Measurements from ENCODE around the gene GYPC. TPM values are rescaled to one million over a fixed set of nuclear protein-coding genes. Genes with fewer than 3 reads are reported as not detected.
"Not testable (repeated sequence)": the region's sequence is repeated elsewhere in the genome, so short reads cannot be mapped to it uniquely, and the experiment has no call there.

Gene GYPC
- total RNA-seq, 1 donor = 468 TPM

DNA sequence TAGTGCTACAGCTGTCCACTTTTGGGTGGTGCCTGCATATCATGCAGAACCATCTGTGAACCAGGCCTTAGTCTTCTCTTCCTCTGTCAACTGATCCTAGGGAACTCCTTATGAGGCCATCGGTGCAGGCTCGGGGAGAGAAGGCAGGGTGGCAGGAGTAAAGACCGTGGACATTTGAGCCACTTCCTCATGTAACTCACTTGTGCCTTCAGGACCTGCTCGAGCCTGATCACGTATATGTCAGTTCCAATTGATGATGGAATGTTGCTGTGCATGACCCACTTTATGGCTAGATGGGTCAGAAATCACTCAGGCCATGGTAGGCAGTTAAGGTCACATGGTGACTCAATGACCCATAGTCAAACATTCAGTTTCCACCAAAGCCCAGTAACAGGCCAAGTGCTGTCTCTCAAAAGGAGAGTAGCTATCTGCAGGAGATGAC is 7.6 kb upstream of the GYPC start:
- DNase-seq (ENCODE audit: low read depth in 2 of 3, low spot score in 2 of 3) = not testable (repeated sequence)

DNA sequence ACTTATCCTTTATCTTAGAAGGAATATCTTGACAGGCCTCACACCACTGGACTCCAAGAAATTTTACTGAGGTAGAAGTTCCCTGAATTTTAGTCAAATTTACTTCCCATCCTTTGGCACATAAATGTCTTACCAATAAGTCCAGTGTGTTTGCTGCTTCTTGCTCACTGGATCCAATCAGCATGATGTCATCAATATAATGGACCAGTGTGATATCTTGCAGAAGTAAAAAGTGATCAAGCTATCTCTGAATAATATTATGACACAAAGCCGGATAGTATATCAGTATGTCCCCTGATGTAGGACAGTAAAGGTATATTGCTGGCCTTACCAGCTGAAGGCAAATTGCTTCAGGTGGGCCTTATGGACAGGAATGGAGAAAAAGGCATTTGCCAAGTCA is 6.9 kb upstream of the GYPC start:
- DNase-seq (ENCODE audit: low read depth in 2 of 3, low spot score in 2 of 3) = no peak

DNA sequence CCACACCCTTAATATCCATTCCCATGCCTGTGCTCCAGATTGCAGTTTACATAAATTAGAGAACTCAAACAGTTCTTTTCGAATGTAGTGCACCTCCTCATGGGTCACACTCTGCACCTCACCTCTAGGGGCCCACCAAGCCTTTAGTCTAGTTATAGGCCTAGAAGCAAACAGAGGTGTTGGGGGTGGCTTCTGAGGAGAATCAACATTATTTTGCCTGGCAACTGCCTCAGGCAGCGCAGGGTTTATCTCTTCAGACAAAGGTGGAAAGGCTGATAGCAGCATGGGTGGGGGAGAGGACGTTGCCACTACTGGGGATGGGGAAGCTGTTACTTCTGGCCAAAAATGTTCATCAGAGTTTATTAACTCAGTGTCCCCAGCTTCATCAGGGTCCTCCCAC is 5.0 kb upstream of the GYPC start:
- DNase-seq (ENCODE audit: low read depth in 2 of 3, low spot score in 2 of 3) = no peak

DNA sequence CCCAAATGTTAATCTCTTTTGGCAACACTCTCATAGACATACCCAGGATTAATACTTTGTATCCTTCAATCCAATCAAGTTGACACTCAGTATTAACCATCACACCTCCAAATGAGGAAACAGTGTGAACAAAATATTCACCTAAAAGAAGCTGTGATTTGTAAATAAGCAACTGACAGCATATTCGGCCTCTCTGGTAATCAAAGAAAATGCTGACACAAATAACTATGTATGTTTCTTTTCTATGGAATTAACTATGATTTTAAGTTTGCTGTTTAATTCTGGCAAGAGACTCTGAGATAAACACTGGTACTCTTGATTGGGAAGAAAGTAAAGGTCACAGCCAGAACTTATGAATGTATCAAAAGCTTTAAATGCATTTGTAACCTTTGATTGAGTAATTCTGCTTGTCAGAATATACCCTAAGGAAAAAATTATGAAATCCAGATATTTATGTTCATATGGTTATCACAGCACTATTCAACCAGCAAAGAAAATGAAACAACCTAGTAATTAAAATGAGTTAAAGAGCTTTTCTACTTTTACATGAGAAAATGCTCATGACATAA is 3.6 kb upstream of the GYPC start:
- no peak for DNase-seq (ENCODE audit: low read depth in 2 of 3, low spot score in 2 of 3)

DNA sequence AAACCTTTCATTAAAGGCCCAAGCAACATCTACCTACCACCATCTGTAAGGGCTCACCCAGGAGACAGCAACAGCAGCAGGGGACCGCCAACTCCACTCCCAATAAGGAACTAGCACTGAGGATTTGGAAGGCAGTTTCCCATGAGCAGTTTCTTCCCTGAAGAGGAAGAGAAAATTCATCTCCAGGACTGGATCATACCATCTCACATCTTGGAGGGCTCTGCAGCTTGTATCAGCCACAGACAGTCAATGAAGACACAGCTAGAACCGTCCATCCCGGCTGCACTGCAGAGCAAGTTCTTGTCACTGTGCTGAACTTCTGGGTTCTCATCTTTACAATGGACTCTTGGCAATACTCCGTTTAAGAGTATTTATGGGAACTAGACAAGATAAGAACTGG is 2.8 kb upstream of the GYPC start:
- no peak for DNase-seq (ENCODE audit: low read depth in 2 of 3, low spot score in 2 of 3)

DNA sequence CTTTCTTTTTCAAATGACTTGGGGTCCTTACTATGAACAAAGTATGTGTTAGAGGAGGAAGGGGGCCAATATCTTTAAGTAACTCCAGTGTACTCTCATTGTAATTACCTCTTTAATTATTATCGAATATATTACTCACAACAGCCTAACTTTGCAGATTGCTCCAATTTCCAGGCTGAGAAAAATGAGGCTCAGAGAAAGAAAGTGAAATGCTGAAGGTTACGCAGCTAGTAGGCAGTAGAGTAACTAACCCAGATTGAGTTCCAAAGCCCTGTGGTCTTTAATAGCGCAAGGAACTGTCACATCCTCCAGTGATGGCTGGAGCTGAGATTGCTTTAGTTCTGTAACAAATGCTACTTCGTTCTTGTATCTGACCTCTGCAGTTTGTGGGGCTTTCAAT is 2.2 kb upstream of the GYPC start:
- no peak for DNase-seq (ENCODE audit: low read depth in 2 of 3, low spot score in 2 of 3)

DNA sequence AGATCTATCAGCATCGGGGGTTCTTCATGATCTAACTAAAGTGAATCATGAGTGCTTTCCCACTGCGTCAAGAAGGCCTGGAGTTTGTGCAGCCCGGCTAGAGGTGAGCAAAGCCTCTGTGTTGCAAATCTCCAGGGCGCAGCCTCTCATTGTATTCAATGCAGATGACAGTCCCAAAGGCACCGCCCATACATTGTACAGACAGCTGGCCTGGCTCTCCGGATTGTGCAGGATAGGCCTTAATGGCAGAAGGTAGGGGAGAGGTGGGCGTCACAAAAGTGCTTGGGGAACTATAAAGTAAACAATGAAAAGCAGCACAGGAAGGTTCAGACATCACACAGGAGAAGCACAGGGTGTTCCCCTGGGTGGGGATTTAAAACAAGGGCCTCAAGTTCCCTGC is 907 bp upstream of the GYPC start:
- DNase-seq (ENCODE audit: low read depth in 2 of 3, low spot score in 2 of 3) = no peak

DNA sequence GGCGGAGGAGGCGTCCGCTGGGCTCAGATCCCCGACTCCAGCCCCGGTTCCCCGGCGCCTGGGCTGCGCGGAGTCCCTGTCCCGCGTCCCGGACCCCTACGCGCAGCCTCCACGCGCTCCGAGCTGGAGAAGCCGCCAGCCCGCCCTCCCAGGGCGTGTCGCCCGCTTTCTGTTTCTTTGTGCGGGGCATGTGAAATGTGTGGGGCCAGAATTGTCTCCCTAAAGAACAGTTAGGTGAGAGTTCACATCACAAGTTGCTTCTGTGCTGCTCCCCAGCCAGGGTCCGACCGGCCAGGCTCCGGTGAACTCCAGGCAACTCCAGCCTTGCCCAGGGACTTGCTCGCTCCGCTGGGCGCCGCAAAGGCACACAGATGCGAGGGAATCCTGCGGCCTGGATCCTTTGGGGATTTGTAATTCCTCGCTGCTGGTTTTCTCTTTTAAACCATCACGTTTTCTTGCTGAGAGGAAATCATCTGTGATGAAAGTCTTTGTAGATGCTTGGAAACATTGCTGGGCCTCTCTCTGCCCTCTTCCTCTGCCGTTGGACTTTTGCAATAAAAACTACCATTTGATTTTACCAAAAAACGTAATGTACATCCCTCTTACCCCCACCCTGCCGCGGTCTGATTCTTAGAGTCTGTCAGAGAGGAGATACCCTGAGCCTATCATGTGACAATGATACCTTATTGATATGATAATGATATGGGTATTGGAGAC is 631 bp downstream of the GYPC start:
- DNase-seq (ENCODE audit: low read depth in 2 of 3, low spot score in 2 of 3) = peak in 1 of 3 donors; percentile 46

DNA sequence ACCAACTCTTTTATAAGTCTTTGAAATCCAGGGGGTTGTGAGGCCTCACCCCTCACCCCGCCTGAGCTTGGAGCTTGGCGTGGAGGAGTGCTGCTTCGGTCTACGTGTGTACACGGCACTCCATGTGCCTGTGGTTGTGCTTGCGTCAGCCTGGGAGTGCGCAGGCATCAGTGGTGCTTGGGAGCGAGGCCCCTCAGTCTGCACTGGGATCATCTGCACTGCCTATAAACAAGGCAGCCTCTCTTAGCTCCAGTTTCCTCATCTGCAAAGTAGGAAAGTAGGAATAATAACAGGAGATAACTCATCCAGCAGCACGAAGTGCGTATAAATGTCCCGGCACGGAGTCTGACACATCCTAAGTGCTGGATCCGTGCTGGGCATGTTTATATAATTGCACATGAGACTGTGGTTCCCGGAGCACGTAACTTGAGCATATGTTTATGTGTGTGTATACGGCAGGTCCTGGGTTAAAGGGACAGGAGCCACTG is 1.2 kb downstream of the GYPC start:
- peak in 1 of 3 donors; percentile 33 for DNase-seq (ENCODE audit: low read depth in 2 of 3, low spot score in 2 of 3)

DNA sequence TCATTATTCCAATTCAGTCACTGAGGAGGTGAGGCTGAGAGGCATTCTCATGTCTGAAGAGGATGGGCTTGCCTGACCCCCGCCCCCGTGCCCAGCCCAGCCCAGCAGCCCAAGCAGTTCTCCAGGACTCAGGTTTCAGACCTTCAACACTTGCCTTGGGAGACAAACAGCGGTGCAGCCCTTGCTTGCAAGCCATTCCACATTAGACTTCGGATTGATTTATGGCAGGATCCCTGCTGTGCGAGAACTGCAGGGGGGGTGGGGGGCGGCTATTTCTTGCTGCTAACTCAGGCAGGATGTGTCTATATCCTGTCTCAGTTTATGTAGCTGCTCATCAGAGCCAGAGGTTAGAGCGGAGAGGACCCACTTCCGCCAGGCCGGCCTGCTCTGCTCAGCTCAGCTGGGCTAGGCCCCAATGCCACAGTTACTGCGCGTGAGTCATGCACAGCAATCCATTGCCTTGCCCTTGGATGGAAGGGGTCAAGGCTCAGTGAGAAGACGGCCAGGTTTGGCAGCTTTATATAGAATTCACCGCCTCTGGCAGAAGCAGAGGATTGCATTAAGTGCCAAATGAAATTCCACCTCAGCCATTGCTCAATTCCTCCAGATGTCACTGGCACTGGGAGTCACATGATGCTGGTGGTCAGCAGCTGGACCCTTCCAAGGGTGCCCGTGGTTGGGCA is 1.8 kb downstream of the GYPC start:
- peak in 2 of 3 donors; percentile 89 to 90 for DNase-seq (ENCODE audit: low read depth in 2 of 3, low spot score in 2 of 3)

DNA sequence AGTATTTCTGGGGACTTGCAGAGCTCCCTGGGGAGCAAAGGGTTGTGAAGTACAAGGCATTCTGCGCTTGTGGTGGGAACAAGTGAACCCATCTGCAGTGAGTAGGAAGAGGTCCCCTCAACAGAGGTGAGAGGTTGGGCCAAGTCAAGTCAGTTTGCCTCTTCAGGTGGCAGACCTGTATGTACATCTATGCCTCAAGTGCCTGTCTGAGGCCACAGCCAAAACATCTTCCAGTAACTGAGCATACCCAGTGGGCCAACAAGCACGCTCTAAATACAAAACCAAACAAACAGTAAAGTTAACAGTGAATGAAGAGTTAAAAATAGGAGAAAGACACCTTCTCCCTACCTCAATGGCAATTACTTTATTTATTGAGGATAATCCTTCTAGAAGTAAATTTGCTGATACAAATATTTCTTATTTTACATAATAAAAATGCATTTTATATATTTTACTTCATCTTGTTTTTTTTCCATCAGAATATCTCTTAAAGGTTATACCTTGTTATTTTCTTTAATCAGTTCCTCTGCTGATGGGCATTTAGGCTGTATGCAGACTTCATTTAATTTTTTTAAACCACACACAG is 2.5 kb downstream of the GYPC start:
- no peak for DNase-seq (ENCODE audit: low read depth in 2 of 3, low spot score in 2 of 3)

DNA sequence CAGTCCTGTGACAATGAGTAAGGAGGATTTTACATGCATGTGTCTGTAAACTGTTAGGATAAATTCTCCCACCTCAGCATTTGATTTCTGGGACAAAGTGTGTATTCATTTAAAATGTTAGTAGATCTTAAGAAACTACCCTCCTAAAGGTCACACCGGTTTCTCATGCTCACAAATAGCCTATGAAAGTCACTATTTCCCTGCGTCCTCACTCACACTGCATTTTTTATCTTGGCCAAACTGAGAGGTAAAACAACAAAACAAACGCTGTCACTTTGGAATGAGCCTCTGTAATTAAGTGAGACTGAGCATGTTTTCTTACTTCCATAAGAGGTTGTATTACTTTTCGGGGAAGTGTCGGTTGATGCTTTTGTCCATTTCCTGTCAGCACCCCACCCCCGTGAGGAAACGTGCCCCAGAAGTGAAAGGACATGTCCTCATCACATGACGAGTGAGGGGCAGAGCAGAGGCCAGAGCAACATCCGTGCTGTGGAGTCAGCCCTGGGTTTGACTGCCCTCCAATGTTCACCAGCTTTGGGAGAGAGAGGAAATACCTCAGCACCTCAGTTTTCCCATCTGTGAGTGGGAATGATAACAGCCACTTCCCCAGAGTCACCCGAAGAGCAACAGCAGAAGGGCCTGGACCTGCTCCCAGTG is 3.1 kb downstream of the GYPC start:
- no peak for DNase-seq (ENCODE audit: low read depth in 2 of 3, low spot score in 2 of 3)

DNA sequence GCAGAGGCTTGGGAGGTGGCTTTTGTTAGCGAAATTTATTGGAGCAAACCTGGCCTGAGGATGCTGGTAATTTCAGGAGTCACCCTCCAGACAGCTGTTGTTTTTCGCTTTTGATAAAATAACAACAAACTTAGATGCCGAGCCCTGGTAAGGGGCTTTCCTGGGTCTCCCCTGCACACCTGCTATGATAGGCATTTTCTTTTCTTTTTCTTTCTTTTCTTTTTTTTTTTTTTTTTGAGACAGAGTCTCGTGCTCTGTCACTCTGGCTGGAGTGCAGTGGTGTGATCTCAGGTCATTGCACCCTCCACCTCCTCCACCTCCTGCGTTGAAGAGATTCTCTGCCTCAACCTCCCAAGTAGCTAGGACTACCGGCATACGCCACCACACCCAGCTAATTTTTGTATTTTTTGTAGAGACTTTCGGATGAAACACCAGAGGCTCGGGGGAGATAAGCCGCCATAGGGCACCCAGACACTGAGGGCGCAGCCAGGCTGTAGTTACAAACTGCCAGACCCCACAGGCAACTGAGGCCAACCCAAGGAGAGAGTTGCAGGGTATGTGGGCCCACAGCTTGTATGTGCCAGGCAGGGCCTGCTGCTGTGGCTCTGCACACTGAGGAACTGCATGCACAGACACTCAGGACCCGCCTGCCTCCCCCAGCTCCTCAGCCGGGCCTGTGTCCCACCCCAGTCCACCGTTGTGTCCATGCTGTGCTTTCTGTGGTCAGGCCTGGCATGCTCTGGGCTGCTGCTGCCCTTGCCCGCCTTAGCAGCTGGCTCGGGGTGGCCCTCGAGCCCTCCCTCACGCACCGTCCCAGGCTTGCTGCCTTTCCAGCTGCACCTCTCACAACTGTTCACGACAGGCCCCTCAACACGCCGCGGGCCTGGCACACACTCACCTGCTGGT is 3.9 kb downstream of the GYPC start:
- DNase-seq (ENCODE audit: low read depth in 2 of 3, low spot score in 2 of 3) = no peak

DNA sequence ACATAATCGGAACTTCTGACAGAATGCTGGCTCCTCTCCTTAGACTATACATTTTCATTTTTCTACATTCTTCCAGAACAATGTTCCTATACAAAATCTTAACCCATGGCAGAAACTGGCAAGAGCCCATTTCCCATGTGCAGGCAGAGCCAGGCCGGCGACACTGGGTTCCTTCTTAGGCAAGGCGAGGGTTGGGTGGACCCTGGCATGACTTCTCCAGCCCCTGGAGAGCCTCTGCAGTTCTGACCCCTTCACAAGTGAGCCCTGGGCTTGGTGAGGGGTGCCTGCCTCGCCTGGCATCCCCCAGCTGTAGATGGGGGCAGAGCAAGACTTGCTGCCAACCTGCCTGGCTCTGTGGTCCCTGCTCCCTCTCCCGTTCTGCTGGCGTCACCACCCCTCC is 5.0 kb downstream of the GYPC start:
- DNase-seq (ENCODE audit: low read depth in 2 of 3, low spot score in 2 of 3) = no peak

DNA sequence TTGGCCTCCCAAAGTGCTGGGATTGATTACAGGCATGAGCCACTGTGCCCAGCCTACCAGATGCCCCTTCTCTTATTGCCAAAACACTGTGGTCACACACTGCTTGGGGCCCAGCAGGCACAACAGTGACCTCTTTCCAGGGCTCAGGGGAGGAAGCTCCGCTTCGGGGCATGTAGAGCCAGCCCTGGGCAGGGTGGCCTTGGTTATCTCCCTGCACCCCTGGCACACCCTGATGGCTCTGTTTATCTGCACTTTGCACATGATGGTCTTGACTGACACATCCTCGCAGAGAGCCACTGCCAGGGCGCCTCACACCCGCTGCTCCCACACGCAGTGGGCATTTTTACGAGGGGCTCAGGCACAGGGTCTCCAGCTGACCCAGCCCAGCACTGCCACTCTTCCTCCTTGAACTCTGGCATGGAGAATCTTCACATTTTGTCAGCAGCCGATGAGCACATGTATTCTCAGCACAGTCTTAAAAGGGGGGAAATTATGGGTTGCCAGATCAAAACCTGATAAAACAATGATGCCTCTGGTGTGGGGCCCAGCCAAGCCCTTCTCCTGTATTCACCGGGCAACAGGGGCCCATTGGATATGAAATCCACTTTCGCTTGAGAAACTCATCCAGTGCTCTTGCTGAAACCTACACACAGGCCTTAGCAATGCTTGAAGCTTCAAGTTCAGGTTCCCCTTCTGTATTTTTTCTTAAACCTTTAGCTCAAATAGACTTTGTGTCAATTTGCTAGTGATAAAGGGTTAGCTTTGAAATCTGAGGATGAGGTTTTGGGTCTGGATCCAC is 5.9 kb downstream of the GYPC start:
- peak in 1 of 3 donors; percentile 48 for DNase-seq (ENCODE audit: low read depth in 2 of 3, low spot score in 2 of 3)

DNA sequence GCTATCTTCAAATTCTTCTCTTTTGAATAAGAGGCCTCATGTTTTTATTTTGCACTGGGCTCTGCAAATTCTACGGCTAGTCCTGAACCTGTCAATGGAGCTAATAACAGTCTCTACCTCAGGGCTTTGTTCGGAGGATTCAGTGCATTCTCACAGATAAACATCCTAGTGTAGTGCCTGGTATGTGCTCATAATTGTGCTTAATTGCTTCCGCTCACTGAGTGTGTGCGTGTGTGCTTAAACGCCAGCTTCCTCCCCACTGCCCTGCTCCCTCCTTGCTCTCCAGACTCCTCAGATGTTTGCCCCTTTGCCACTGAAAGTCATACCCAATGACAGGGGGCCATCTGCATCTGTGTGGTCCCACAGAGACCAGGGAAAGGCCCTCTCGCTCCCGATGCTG is 6.7 kb downstream of the GYPC start:
- no peak for DNase-seq (ENCODE audit: low read depth in 2 of 3, low spot score in 2 of 3)

DNA sequence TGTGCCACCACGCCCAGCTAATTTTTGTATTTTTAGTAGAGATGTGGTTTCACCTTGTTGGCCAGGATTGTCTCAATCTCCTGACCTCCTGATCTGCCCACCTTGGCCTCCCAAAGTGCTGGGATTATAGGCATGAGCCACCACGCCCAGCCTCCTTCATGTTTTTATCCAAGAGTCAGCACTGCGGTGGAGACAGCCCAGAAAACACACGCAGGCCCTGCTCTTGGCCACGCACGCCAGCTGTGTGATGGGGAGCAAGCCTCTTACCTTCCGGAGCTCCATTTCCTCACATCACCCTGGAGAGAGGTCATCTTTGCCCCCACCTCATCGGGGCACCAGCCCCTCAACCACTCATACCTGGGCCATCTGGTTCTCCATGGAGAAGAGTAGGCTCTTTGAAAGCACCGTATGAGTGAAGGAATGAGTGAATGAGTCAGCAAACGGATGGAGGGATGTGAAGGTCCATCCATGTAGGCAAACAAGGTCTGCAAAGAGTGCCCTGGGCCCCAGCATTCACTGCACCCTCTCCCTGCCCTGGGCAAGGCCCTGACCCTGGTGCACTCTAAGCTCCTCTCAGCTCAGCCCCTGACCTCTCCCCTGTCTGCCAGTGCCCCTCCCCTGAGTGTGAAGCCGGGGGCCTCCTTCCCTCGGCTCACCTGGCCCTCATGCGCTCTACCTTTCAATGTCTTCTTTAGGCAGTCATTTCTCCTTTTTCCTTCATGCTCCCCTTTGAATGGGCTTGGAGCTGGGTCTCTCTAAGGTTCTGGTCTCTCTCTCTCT is 7.4 kb downstream of the GYPC start:
- no peak for DNase-seq (ENCODE audit: low read depth in 2 of 3, low spot score in 2 of 3)

DNA sequence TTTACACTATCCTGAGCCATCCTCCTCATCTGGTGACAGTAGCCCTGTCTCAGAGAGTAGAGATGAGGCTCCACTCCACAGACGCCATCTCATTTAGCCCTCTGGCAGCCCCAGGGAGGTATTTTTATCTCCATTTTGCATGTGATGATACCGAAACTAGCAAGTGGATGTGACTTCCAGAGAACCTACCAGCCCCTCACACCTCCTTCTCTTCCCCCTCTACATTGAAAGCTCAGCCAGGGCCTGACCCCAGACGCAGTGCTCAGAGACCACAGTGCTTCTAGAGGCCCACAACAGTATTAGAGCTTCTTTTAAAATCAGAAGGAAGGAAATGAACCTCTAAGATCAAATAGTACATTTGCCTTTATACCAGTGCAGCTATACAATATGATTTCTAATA is 8.3 kb downstream of the GYPC start:
- no peak for DNase-seq (ENCODE audit: low read depth in 2 of 3, low spot score in 2 of 3)

Measured in hematopoietic multipotent progenitor cell (in vitro differentiated cells).